HG03280 (cell line): Measurements from ENCODE around the gene ABCG5.
A peak's percentile ranks its signal among the peaks of the same experiment; 100 is the strongest.

Source experiments
- ATAC-seq: cut with Tn5 transposase; IDR thresholded peaks from one replicate; pipeline ENCODE4 v1.9.1; 2021; ENCODE audit warnings: mild to moderate bottlenecking, moderate library complexity; ENCODE audit not compliant: unreplicated experiment

Gene ABCG5

DNA sequence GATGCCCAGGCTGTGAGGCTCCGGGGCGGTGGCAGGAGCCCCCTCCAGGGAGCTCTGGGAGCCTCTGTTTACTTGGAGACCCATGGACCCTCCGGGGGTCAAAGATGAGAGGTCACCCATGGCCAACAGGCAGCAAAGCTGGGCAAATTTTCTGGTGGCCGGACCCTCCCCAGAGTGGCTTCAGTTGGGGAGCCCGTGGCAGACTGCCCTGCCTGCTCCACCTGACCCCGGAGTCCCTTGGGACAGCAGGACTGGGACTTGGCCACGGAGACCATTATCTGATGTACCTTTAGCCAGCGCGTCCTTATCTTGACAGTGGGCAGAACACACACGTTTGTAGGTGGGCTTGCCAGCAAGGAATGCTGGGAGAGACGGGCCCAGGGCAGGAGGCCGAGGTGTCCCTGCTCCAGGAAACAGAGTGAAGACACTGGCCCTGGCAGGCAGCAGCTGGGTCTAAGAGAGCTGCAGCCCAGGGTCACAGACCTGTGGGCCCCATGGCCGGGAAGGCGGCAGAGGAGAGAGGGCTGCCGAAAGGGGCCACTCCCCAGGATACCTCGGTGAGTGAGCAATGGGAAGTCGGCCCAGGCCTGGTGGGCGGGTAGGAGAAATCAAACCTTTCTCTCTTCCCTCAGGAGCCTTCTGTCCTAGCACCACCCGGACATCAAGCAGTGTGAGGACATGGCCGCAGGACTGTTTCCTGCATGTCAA is at the start of gene ABCG5, which contains the start of gene ABCG8:
Gene ABCG5, minus strand, starts transcription at position 280 of the 708 bp plus-strand sequence. Its CDS starts 160 bp downstream, at position 120.
Gene ABCG8, plus strand, starts transcription at position 412 of the 708 bp plus-strand sequence. Its CDS starts 83 bp downstream, at position 495.
- ATAC-seq, result no peak

- no peak for ATAC-seq
These were observed 48.5 kb upstream of the ABCG5 start for GRCh38 chr2:43887176-43887575.

DNA sequence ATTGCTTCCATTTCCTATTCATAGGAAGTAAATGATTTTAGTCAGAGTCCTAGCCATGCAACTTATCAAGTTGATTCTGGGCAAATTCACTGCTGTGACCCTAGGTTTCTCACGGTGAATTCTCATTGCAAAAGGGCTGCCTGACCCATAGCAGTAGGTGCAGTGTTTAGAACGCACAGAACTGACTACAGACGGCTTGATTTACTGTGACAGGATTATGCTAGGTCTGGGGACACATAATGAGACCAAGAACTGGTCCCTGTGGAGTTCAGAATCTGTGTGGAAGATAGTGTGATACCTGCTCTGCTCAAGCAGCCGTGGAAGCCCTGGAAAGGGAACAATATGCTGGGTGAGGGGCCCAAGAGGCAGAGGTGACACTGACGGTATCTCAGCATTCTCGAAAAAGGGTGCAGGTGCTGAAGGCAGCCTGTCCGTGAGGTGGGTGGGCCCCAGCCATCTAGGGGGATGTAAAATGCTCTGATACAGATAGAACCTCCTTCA is 46.5 kb upstream of the ABCG5 start:
- no peak for ATAC-seq

- no peak for ATAC-seq
These were observed 46.0 kb upstream of the ABCG5 start for GRCh38 chr2:43884689-43885088.

DNA sequence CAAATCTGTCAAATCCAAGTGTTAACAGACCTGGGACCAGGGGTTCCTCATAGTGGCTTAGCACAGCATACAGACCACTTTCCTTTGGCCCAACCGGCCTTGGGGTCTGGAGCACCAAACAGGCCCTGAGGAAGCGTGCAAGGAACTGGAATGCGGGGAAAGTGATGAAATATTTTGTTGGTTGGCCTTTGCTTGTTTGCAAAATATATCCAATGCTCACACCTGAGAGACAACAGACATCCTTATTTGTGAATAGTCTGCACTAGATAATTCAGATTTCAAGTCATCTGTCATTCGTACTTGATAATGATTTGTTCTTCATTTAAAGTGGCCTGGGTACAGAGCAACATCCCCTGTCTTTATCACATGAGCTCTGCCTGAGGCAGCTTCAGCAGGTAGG is 43.7 kb upstream of the ABCG5 start:
- ATAC-seq, result no peak

GRCh38 chr2:43880952-43881351 is 42.3 kb upstream of the ABCG5 start:
- ATAC-seq, result no peak

- ATAC-seq, result no peak
These were observed 41.8 kb upstream of the ABCG5 start for GRCh38 chr2:43880471-43880870.

GRCh38 chr2:43879261-43879660 is 40.6 kb upstream of the ABCG5 start:
- no peak for ATAC-seq

GRCh38 chr2:43877782-43878464 is 39.3 kb upstream of the ABCG5 start:
- ATAC-seq, result peak; percentile 80

DNA sequence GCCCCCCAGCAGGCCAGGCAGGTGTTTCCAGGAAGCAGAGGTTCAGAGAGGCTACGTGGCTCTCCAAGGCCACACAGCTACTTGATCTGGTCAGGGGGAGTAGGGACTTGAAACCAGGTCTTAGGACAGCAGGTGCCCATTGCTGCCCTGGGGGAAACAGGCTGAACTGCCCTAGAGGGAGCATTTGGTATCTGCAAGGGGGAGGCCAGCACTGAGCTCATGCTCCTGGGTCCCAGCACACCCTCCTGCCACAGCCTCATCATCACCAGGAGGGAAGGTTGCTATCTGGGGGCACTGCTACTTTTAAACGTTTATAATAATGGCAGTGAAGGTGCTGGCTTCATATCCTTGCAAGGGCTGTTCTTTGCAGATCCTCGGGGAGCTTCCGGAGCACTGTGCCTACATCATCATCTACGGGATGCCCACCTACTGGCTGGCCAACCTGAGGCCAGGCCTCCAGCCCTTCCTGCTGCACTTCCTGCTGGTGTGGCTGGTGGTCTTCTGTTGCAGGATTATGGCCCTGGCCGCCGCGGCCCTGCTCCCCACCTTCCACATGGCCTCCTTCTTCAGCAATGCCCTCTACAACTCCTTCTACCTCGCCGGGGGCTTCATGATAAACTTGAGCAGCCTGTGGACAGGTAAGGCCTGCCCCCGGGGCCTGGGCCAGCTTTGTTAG is 36.3 kb upstream of the ABCG5 start:
- no peak for ATAC-seq

DNA sequence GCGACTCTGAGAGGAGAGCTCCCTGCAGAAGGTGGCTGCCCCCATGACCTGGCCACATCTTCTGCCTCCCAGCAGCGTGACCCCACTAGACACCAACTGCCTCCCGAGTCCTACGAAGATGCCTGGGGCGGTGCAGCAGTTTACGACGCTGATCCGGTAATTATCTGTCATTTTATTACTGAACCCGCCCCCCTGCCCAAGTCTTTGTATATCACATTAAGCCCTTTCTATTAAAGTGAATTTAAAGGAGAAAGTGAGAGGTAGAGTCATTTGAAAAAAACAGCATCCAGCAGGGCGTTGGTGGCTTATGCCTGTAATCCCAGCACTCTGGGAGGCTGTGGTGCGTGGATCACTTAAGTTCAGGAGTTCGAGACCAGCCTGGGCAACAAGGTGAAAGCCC is 33.5 kb upstream of the ABCG5 start:
- no peak for ATAC-seq

GRCh38 chr2:43855292-43855691 is 16.7 kb upstream of the ABCG5 start:
- no peak for ATAC-seq

DNA sequence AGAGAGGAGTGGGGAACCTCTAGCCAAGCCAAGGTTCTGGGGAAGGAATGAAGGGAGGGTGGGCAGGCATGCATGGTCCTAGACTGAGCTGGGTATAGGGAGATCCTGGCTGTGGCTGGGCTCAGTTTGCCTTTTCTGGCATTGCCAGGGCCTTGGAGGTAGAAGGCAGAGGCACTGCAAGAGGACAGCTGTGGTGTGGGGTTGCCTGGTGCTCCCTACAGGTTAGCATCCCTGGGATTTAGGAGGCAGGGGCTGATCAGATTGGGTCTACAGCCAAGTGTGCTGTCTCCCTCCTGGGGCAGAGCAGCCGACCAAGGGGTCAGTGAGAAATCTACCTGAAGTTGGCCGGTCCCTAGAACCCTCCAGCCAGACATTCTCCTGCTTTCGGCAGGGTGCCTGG is 16.0 kb upstream of the ABCG5 start:
- ATAC-seq, result no peak

GRCh38 chr2:43853141-43854081 is 14.8 kb upstream of the ABCG5 start:
- no peak for ATAC-seq

- no peak for ATAC-seq
These were observed 13.6 kb upstream of the ABCG5 start for GRCh38 chr2:43852196-43852730.

GRCh38 chr2:43851011-43851980 is 12.7 kb upstream of the ABCG5 start:
- ATAC-seq, result no peak

DNA sequence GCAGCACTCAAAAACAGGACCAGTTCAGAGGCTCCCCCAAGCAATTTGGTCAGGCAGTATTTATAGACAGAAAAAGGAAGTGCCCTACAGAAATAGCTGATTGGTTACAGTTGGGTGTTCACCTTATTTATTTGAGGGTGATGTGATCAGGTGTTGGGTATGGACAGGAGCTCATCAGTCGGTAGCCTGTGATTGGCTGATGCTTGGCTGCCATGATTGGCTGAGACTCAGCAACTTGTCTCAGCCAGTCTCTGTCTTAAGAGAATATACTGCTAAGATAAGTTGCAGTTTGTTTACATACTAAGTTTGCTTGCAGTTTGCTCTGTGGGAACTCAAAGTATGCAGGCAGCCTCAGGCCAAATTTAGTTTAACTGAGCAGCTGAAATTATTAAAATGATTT is 9.6 kb upstream of the ABCG5 start:
- no peak for ATAC-seq

DNA sequence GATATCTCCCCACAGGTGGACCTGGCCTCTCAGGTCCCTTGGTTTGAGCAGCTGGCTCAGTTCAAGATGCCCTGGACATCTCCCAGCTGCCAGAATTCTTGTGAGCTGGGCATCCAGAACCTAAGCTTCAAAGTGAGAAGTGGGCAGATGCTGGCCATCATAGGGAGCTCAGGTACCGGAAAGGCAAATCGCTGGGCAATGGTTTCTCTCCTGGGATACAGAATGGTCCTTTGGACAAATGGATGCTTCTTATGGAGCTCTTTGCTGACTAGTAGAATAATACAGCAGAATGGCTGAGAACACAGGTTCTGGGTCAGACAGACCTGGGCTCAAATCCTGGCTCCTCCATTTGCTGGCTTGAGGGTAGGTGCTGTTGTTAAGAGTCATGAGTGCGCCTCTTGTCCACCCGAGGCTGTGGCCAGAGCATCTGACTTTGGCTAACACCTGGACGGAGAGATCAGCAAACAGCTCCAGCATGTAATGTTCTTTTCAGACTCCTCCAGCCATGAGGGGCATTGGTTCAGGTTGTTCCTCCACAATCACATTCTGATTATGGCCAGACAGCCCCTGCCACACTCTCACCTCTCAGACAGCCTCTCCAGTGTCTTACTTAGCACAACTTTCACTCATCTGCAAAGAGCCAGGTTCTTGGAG is 7.6 kb upstream of the ABCG5 start:
- ATAC-seq, result no peak

DNA sequence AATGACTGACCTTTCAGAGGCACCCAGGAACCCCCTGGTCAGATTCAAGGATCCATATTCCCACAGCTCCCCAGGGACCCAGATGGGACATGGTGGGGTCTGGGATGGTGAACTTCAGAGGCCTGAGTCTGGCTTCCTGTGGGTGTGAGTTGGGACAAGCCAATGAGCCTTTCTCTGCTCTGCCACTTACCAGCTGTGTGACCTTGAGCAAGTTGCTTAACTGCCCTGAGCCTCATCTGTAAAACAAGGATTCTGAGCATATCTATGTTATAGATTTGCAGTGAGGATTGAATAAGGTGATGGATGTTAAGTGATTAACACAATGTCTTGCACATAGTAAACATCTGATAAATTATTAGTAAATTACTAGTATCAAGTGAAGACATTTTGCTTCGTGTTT is 6.5 kb upstream of the ABCG5 start:
- no peak for ATAC-seq
